ENCODE measurements around the gene KRTAP1-4.

GRCh38 chr17:40981115-40981514 lies 48.9 kb downstream of the KRTAP1-4 start:
- TF ChIP-seq CTCF (IDR thresholded peaks at IDR 0.05) (no peak), POLR2A (IDR thresholded peaks at IDR 0.05) (no peak)
